ENCODE results near the gene TTC28.

DNA sequence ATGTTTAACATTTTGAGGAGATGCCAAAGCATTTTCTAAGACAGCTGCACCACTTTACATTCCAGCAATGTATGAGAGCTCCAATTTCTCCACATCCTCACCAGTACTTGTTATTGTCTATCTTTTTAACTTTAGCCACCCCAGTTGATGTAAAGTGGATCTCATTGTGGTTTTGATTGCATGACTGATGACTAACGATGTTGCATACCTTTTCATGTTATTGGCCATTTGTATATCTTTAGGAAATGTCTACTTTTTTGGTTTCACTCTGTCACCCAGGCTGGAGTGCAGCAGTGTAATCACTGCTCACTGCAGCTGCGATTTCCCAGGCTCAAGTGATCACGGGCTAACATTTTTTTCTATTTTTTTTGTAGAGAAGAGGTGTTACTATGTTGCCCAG is 8.9 kb downstream of the TTC28 start:
- TF ChIP-seq CTCF (IDR thresholded peaks at IDR 0.05; ENCODE audit: extremely low read depth in 1 of 2, insufficient read depth in 1 of 2, low read depth in 1 of 2, low read length in 2 of 2) = no peak
- TF ChIP-seq POLR2AphosphoS5 (IDR thresholded peaks at IDR 0.05; ENCODE audit: insufficient read depth, low read depth, low read length) = no peak
- no peak for TF ChIP-seq GATA2 (IDR thresholded peaks at IDR 0.05; ENCODE audit: insufficient read depth, insufficient read length, low read depth, low read length)

Data from endothelial cell of umbilical vein (primary cell).